UCSD-AML1 (cell line): ENCODE data around the gene MIOS.
"Not testable (repeated sequence)": the region's sequence is repeated elsewhere in the genome, so short reads cannot be mapped to it uniquely, and the experiment has no call there.

Experiments
- DNase-seq: peaks from one replicate; lab custom pipeline; 2025; ENCODE audit not compliant: unreplicated experiment; lab: John Stamatoyannopoulos, UW

The MIOS gene

DNA sequence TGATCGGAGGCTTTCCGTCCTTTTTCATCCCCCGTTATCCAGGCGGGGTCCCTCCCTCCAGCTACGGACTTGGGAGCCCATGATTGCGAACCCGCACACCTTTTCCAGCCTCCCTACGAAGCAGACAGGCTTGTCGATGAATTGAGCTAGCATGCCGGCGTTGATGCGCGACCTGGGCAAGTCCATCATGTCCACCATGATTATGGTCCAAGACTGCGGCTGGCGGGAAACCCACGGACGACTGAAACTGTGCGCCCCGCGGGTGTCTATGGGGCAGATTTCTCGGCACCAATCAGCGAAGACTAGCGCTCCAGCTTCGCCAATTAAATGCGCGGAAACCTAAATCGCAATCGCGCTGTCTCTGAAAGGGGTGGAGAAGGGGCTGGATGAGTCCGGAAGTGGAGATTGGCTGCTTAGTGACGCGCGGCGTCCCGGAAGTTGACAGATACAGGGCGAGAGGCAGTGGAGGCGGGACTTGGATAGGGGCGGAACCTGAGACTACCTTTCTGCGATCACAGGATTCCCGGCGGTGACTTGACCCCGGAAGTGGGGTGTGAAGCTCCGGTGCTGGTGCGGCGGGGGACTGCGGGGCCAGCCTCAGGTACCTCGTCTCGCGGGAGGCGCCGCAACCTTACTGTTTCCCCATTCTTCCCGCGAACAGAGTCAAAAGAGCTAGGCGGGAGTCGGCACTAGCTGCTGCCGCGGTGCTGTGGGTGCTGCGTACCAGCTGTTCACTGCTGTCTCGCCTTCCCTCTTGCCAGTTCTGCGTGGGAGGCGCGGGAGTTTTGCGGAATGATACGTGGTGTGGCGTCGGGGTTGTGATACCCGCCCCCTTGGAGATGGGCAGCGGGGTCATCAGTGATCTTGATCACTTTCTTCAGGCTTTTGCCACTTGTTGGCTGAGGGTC lies 73.8 kb downstream of the MIOS start, which contains the start of gene UMAD1:
Gene UMAD1 (plus strand): TSS at position 532 of the 908 bp plus-strand sequence. CDS start 32,620 bp downstream, outside the sequence.
- peak; percentile 90 for DNase-seq

DNA sequence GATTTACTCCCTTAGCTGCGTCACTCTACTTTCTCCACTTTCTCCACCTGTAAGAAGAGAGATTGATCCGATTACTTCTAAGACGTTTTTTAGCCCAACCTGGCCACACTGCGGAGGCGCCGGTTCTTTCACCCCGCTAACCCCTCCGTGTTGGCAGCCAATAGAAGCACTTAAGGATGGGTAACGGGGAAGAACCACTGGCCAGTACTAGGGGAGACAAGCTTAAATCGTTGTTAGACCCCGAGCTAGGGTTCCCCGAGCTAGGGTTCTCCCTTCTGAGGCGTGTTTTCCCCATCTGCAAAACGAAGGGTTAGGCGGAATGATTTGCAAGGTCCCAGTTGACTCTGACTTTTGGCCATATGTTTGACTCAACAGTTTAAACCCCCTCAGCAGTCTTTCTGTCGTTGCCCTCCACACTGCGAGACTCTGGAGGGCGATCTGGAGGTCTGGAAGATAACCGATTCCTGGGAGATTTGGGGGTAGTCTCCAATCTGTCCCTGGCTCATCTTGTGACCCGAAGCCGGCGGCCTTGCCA lies 74.5 kb downstream of the MIOS start:
- DNase-seq: peak; percentile 33

DNA sequence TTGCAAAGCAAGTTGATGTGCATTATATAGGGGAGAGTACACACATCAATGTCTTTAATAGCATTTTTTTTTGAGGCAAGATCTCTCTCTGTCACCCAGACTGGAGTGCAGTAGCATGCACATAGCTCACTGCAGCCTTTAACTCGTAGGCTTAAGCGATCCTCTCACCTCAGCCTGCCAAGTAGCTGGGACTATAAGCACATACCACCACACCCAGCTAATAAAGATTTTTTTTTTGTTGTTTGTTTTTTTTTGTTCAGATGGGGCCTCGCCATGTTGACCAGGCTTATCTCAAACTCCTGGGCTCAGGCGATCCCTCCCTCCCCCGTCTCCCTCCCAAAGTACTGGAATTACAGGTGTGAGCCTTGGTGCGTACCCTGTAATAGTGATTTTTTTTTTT lies 75.4 kb downstream of the MIOS start:
- no peak for DNase-seq

DNA sequence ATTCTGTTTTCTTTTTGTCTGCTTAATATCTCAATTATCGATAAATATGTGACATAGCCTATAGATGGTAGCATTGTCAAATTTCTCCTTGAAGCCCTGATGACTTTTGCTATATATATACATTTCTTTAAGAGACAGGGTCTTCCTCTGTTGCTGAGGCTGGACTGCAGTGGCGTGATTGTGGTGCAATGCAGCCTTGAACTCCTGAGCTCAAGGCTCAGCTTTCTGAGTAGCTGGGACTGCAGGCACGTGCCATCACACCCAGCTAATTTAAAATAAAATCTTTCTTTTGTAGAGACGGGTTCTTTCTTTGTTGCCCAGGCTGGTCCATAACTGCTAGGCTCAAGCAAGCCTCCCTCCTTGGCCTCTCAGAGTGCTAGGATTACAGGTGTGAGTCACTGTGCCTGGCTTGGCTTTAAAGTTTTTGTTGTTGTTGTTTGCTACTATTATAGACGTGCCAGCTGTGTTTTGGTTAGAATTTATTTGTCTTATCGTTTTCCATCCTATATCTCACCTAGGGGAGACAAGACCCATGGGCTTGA lies 80.9 kb downstream of the MIOS start:
- DNase-seq: no peak

DNA sequence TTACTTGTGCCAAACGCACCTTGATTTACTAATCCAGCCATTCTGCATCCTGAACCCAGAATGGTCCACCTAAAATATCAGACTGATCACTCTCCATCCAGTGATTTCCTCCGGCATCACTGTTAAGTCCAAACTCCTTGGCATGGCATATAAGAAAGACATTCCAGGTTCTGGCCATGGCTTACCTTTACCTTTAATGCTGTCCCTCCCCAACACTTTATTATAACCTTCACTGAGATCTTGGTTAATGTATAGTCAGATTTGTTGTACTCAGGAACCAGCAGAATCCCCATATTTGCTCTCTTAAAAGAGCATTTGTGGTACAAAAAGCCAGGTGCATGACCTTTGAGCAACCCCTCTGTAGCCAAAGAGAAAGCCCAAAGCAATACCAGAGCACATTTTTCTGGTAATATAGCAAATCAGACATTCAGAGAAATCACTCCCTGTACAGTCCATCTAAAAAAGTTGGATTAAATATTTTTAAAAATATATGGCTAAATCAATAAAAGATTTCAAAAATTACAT lies 84.1 kb downstream of the MIOS start:
- no peak for DNase-seq

DNA sequence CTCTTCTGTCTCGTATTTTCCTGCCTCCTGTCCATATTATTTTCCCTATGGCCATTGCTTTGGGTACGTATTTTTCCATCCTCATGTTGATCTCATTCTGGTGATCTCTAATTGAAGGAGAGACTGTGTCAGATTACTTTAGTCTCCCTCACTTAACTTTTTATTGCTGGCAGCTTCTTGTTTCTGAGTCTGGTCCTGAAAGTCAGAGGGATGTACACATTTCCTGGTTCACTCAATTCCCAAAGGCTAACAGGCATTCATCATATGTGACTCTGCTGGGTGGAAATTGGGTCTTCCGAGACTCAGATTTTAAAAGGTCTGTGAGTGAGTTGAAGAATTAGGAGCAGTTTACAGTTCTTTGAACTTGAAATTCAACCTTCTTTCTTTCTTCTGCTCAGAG lies 84.8 kb downstream of the MIOS start:
- no peak for DNase-seq

DNA sequence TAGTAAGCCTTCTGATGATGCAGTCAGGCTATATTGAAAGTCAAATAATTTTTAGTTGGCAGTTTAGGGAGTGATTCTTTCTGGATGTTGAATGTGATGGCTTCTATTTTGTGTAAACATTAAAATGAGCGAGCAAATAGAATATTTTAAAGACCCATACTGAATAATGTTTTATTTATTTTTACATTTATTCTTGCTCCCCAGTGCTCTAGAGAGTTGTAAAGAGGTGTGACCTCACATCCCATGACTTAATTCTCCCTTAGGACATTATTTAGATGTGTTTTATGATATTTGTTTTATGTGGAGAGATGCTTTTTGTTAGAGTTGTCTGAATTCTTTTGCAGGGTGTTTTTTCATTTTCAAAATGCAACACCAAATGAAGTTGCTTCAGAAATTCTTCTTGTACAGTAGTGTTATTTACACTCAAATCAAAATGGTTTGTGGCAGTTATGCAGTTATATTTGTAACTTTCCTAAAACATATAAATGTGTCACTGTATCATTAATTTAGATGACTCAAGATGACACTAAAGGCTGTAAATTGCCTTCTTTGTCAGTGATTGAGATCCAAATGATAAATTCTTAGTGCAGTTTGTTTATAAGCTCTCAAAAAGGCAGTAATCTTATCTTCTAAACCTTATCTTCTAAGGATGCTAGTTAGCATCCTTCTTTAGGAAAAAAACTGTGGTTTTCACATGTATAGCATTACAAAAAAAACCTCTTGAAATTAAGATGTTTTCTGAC lies 86.3 kb downstream of the MIOS start:
- DNase-seq: no peak

DNA sequence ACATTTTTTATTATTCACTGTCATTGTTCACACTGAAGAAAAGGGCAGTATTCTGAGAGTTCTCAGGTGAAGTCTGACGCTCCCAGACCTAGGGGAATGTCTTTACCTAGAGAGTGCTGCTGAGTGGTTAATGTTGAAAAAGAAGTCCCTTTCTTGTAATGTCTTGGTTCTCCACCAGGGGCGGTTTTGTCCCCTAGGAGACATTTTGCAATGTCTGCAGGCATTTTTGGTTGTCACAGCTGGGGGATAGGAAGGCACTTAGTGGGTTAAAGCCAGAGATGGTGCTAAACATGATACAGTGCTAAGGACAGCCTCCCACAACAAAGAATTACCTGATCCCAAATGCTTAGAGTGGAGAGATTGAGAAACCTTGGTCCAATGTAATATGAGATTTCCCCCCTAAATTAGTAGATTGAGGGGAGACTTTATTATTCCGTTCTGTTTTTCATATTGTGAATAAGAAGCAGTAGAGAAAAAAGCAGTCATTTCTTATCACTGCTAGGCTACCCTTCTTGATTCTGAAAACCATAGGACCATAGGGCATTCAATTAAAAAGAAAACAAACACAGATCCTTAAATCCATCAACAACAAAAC lies 87.0 kb downstream of the MIOS start:
- DNase-seq: no peak

DNA sequence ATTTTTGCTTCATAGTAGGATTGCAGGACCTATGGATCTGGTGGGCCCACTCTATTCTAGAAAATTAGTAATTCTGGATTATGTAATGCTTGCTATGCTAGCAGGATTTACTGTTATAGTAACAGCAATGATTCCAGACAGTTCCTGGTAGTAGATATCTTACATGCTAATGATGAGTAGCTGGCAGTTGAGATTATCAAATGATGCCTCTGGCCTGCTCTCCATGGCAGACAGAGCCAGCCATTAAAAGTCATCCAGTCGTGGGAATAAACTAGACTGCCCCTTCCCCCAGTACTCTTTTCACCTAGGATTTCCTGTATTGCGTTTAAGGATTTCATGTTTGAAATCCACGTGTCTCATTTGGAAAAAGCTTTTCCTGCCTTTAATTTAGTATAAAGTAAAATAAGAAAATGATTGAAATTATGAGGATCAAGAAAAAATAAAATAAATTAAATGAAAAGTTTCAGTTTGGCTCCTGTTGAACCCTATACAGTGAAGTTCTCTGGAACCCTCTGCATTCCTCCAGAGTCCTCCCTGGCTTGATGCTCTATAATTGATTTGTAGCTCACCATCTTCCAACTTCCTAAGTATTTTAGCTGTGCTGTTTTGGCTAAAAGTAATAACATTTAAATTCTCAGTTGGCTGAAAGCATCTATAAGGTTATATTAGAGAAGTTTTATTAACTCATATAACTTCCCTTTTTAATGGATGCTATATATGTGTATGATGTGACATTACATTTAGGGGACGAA lies 88.5 kb downstream of the MIOS start:
- no peak for DNase-seq

DNA sequence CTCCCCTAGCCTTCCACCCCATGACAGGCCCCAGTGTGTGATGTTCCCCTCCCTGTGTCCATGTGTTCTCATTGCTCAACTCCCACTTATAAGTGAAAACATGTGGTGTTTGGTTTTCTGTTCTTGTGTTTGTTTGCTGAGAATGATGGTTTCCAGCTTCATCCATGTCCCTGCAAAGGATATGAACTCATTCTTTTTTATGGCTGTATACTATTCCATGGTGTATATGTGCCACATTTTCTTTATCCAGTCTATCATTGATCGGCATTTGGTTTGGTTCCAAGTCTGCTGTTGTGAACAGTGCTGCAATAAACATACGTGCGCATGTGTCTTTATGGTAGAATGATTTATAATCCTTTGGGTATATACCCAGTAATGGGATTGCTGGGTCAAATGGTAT lies 89.8 kb downstream of the MIOS start:
- not testable (repeated sequence) for DNase-seq
